SK-N-MC (cell line): ENCODE measurements around the gene MTR.

Source experiments
- EZH2 ChIP-seq: fragments of 200-600 bp; sonication (generic); IDR thresholded peaks from one replicate; pipeline ENCODE4 v1.6.1; 2017; ENCODE audit warnings: antibody characterized with exemption
- POLR2AphosphoS5 ChIP-seq: IDR thresholded peaks from 2 replicates; pipeline ENCODE4 v1.6.1; 2012; ENCODE audit warnings: mild to moderate bottlenecking, low read depth, low read length, borderline replicate concordance

DNA sequence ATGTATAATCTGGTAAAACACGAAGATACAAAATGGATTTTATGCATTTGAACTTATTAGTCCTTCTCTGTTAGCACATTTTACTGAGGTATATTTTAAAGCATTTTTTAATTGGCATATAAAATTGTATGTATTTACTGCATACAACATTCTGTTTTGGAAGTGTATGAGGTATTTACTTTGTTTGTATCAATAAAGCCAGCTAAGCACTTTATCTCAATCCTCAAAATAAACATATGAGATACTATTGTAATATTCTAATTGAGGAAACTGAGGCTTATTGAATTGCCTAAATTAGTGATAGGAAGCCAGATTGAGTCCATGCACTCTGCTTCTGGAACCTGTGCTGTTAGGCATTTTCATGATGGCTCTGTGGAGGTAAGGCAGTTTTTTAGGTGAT is 65.6 kb downstream of the MTR start:
- no peak for TF ChIP-seq EZH2
- no peak for TF ChIP-seq POLR2AphosphoS5
